Brain microvascular endothelial cell (primary cell): ENCODE measurements around the gene RUNDC1.
A peak's percentile ranks its signal among the peaks of the same experiment; 100 is the strongest.

Experiments
- DNase-seq: peaks from one replicate; pipeline ENCODE4 v3.0.0-alpha.2; 2020
- H3K27ac ChIP-seq: fragments of 250-450 bp; sonication (Bioruptor Pico); 2 replicates; pipeline ENCODE4 v1.5.1; 2020; ENCODE audit warnings: mild to moderate bottlenecking, moderate library complexity
- H3K27me3 ChIP-seq: fragments of 250-450 bp; sonication (Bioruptor Pico); replicated peaks from 2 replicates; pipeline ENCODE4 v1.5.1; 2020; ENCODE audit warnings: mild to moderate bottlenecking
- H3K36me3 ChIP-seq: fragments of 250-450 bp; sonication (Bioruptor Pico); replicated peaks from 2 replicates; pipeline ENCODE4 v1.5.1; 2020; ENCODE audit warnings: mild to moderate bottlenecking
- H3K4me3 ChIP-seq: 2 replicates; pipeline ENCODE4 v1.5.1; 2011; ENCODE audit warnings: low read depth, mild to moderate bottlenecking, control low read depth, low read length, moderate library complexity
- CTCF ChIP-seq: IDR thresholded peaks from 2 replicates; pipeline ENCODE4 v1.5.1; 2011; ENCODE audit warnings: low read depth, mild to moderate bottlenecking, moderate library complexity, low read length, control low read depth, inconsistent platforms; ENCODE audit errors: missing control alignments
- in situ Hi-C: cut with HindIII; loops from 2 replicates; pipeline ENCODE4 v1.10.0; 2017; ENCODE audit warnings: low sequenced_read_pairs, low pct_ligation_motif_present

RUNDC1 gene

GRCh38 chr17:42980274-42980765 lies at the start of gene RUNDC1:
Gene RUNDC1, plus strand, starts transcription at chr17:42980565. Its CDS starts 12 bp downstream, at chr17:42980577.
- Histone ChIP-seq H3K27ac (peak within 1 kb of the TSS; percentile 55), H3K4me3 (peak within 1 kb of the TSS; percentile 86), H3K27me3 (no peaks in the 10 kb centered on the region), H3K36me3 (no peaks in the 10 kb centered on the region)
- in situ Hi-C loops: no loop called here
- peak; percentile 82 for DNase-seq
- no peak for TF ChIP-seq CTCF

- no peak overlapping the region for H3K27ac ChIP-seq
- no peaks in the 10 kb centered on the region for H3K27me3 ChIP-seq
- in situ Hi-C loops: no loop called here
- DNase-seq: peak; percentile 56
- TF ChIP-seq CTCF: peak; percentile 84
- no peaks in the 10 kb centered on the region for H3K36me3 ChIP-seq
- no peak overlapping the region for H3K4me3 ChIP-seq
Measured at GRCh38 chr17:42937712-42938596, 42.4 kb upstream of the RUNDC1 start.

GRCh38 chr17:42944211-42944610 lies 36.2 kb upstream of the RUNDC1 start:
- Histone ChIP-seq H3K27ac (no peak overlapping the region), H3K27me3 (no peaks in the 10 kb centered on the region), H3K36me3 (peaks cover 6% of the 10 kb centered on the region), H3K4me3 (no peak overlapping the region)
- DNase-seq: no peak
- in situ Hi-C loops: no loop called here
- TF ChIP-seq CTCF: no peak

- Histone ChIP-seq H3K27ac (no peak overlapping the region), H3K4me3 (no peak overlapping the region), H3K36me3 (peaks cover 24% of the 10 kb centered on the region), H3K27me3 (no peaks in the 10 kb centered on the region)
- DNase-seq: no peak
- no peak for TF ChIP-seq CTCF
- in situ Hi-C loops: no loop called here
Measured at GRCh38 chr17:42946812-42947211, 33.6 kb upstream of the RUNDC1 start.

GRCh38 chr17:42950044-42950783 lies 30.2 kb upstream of the RUNDC1 start:
- Histone ChIP-seq H3K27me3 (no peaks in the 10 kb centered on the region), H3K27ac (no peak overlapping the region), H3K36me3 (peaks cover 52% of the 10 kb centered on the region), H3K4me3 (no peak overlapping the region)
- TF ChIP-seq CTCF: no peak
- no peak for DNase-seq
- in situ Hi-C loops: no loop called here
